ENCODE data around the gene RASSF9. TPM values are rescaled to one million over a fixed set of nuclear protein-coding genes. Genes with fewer than 3 reads are reported as not detected.

The RASSF9 gene
- total RNA-seq, 1 experiment from 2014 or later = not detected

GRCh38 chr12:85794531-85794930 lies 41.7 kb downstream of the RASSF9 start:
- ChIA-PET POLR2A (ENCODE audit: unreplicated experiment) (interaction anchor here (0.6 kb wide), 1 partner anchor 306 kb away, joined by 5 read pairs; no protein-coding TSS in a partner anchor), CTCF (no interaction called here)
- Histone ChIP-seq H3K9me3 (ENCODE audit: low read length) (no peaks in the 10 kb centered on the region), H2AFZ (ENCODE audit: low read length) (no peak overlapping the region), H3K27me3 (ENCODE audit: low read length) (no peaks in the 10 kb centered on the region), H3K36me3 (ENCODE audit: low read depth, low read length) (no peaks in the 10 kb centered on the region), H3K27ac (ENCODE audit: low read length) (no peak overlapping the region), H3K4me3 (ENCODE audit: low read length) (no peak overlapping the region), H3K4me2 (ENCODE audit: low read length) (no peak overlapping the region), H3K4me1 (ENCODE audit: insufficient read depth, low read length) (no peaks in the 10 kb centered on the region), H3F3A (ENCODE audit: low read length, unreplicated experiment) (no peaks in the 10 kb centered on the region), H3K9ac (ENCODE audit: low read length) (no peak overlapping the region), H3K9me2 (replicated peaks; ENCODE audit: low read length) (no peaks in the 10 kb centered on the region), H3K79me2 (ENCODE audit: low read length) (no peaks in the 10 kb centered on the region), H4K20me1 (ENCODE audit: low read length) (no peaks in the 10 kb centered on the region)
- no TSS peak for BruUV-seq (replicated peaks)
- intact Hi-C loops (cut with micrococcal nuclease) = no loop called here
- no peak for DNase-seq
- no peak for TF ChIP-seq EZH2phosphoT487 (IDR thresholded peaks at IDR 0.05; ENCODE audit: borderline replicate concordance, low read length)
- no peak for TF ChIP-seq CTCF (conservative IDR thresholded peaks at IDR 0.05; ENCODE audit: low read depth, low read length)
- TF ChIP-seq EZH2 (IDR thresholded peaks at IDR 0.05; ENCODE audit: low read length, unreplicated experiment) = no peak
- ATAC-seq = no peak

GRCh38 chr12:85784096-85784720 lies 52.0 kb downstream of the RASSF9 start:
- POLR2A ChIA-PET (ENCODE audit: unreplicated experiment) = no interaction called here
- Histone ChIP-seq H3K27me3 (ENCODE audit: low read length) (no peaks in the 10 kb centered on the region), H3K4me1 (ENCODE audit: insufficient read depth, low read length) (peaks cover 29% of the 10 kb centered on the region), H3K9me3 (ENCODE audit: low read length) (no peaks in the 10 kb centered on the region), H3K36me3 (ENCODE audit: low read depth, low read length) (no peaks in the 10 kb centered on the region), H3K4me3 (ENCODE audit: low read length) (no peak overlapping the region), H3K9me2 (replicated peaks; ENCODE audit: low read length) (no peaks in the 10 kb centered on the region), H3K4me2 (ENCODE audit: low read length) (peak overlapping the region; percentile 52), H2AFZ (ENCODE audit: low read length) (no peak overlapping the region), H3F3A (ENCODE audit: low read length, unreplicated experiment) (no peaks in the 10 kb centered on the region), H3K9ac (ENCODE audit: low read length) (no peak overlapping the region), H3K79me2 (ENCODE audit: low read length) (no peaks in the 10 kb centered on the region), H4K20me1 (ENCODE audit: low read length) (no peaks in the 10 kb centered on the region), H3K27ac (ENCODE audit: low read length) (no peak overlapping the region)
- TF ChIP-seq EZH2 (IDR thresholded peaks at IDR 0.05; ENCODE audit: low read length, unreplicated experiment) = no peak
- TF ChIP-seq EZH2phosphoT487 (IDR thresholded peaks at IDR 0.05; ENCODE audit: borderline replicate concordance, low read length) = no peak
- TF ChIP-seq CTCF (conservative IDR thresholded peaks at IDR 0.05; ENCODE audit: low read depth, low read length) = no peak
- DNase-seq = peak; percentile 75
- CTCF ChIA-PET = no interaction called here
- intact Hi-C loops (cut with micrococcal nuclease) = no loop called here
- peak; percentile 51 for ATAC-seq
- BruUV-seq (replicated peaks) = no TSS peak

- no TSS peak for BruUV-seq (replicated peaks)
- H3K36me3 ChIP-seq (ENCODE audit: low read depth, low read length) = no peaks in the 10 kb centered on the region
- no peak overlapping the region for H2AFZ ChIP-seq (ENCODE audit: low read length)
- no peaks in the 10 kb centered on the region for H3K9me2 ChIP-seq (replicated peaks; ENCODE audit: low read length)
- no peak overlapping the region for H3K27ac ChIP-seq (ENCODE audit: low read length)
- intact Hi-C loops (cut with micrococcal nuclease) = no loop called here
- peaks cover 35% of the 10 kb centered on the region for H3K4me1 ChIP-seq (ENCODE audit: insufficient read depth, low read length)
- ChIA-PET CTCF (no interaction called here), POLR2A (ENCODE audit: unreplicated experiment) (no interaction called here)
- H3K27me3 ChIP-seq (ENCODE audit: low read length) = no peaks in the 10 kb centered on the region
- DNase-seq (peak; percentile 24), ATAC-seq (no peak; the same call in 1 of the 2 replicates)
- H3K9me3 ChIP-seq (ENCODE audit: low read length) = no peaks in the 10 kb centered on the region
- no peaks in the 10 kb centered on the region for H3F3A ChIP-seq (ENCODE audit: low read length, unreplicated experiment)
- H3K4me2 ChIP-seq (ENCODE audit: low read length) = no peak overlapping the region
- H3K4me3 ChIP-seq (ENCODE audit: low read length) = no peak overlapping the region
- H3K79me2 ChIP-seq (ENCODE audit: low read length) = no peaks in the 10 kb centered on the region
- no peaks in the 10 kb centered on the region for H4K20me1 ChIP-seq (ENCODE audit: low read length)
- TF ChIP-seq CTCF (conservative IDR thresholded peaks at IDR 0.05; ENCODE audit: low read depth, low read length) (no peak), EZH2 (IDR thresholded peaks at IDR 0.05; ENCODE audit: low read length, unreplicated experiment) (no peak), EZH2phosphoT487 (IDR thresholded peaks at IDR 0.05; ENCODE audit: borderline replicate concordance, low read length) (no peak)
- no peak overlapping the region for H3K9ac ChIP-seq (ENCODE audit: low read length)
These were observed 53.5 kb downstream of the RASSF9 start for GRCh38 chr12:85782711-85783110.
